Psoas muscle (tissue), 8 donors: ENCODE data around the gene SARM1. TPM values are rescaled to one million over a fixed set of nuclear protein-coding genes. Genes with fewer than 3 reads are reported as not detected.

Experiments
- ATAC-seq, 4 donors: fragments of 200-7000 bp; cut with Tn5 transposase; one replicate each; pipeline ENCODE4 v1.9.1; 2020; ENCODE audit warnings: moderate library complexity in 3 of 4, mild to moderate bottlenecking in 2 of 4
- DNase-seq, 2 donors: peaks; one replicate each; pipeline ENCODE4 v3.0.0-alpha.2; 2020
- H3K27ac ChIP-seq: fragments of 200-600 bp; one replicate; pipeline ENCODE4 v1.8.0; 2022
- H3K27me3 ChIP-seq, 3 donors: fragments of 200-600 bp in 1 of 3; one replicate each; pipeline versions ENCODE4 v1.6.1 to v1.8.0; 2013 to 2022; ENCODE audit warnings: low read length in 2 of 3, mild to moderate bottlenecking in 2 of 3, moderate library complexity in 1 of 3; ENCODE audit not compliant: insufficient read depth in 3 of 3
- H3K36me3 ChIP-seq, 2 donors: fragments of 200-600 bp in 1 of 2; one replicate each; pipeline versions ENCODE4 v1.6.1 to v1.8.0; 2013 to 2022; ENCODE audit warnings: low read depth in 1 of 2, mild to moderate bottlenecking in 1 of 2, moderate library complexity in 1 of 2; ENCODE audit not compliant: insufficient read depth in 1 of 2
- H3K4me1 ChIP-seq: fragments of 200-600 bp; one replicate; pipeline ENCODE4 v1.8.0; 2022
- H3K4me3 ChIP-seq: fragments of 200-600 bp; one replicate; pipeline ENCODE4 v1.8.0; 2022; ENCODE audit warnings: mild to moderate bottlenecking
- H3K9me3 ChIP-seq: fragments of 200-600 bp; one replicate; pipeline ENCODE4 v1.8.0; 2022
- WGBS, 3 donors: extraction: QIAGEN DNeasy Blood & Tissue Kit; methylation state at CpG; one replicate each; pipeline versions ENCODE4 v1.1.6 to v1.1.7; 2013; 5-methylcytosine and 5-hydroxymethylcytosine counted together
- intact Hi-C, 2 donors: fragments of 100-400 bp; cut with DNase I; formaldehyde crosslinking; loops; one replicate each; pipeline versions ENCODE4 v1.11.0 to v1.14.2; 2022
- polyA plus RNA-seq, 3 donors: library from polyadenylated mRNA; stranded (reverse); fragments of 200-250 nt; gene quantifications; one replicate each; pipeline ENCODE4 v1.2.3, GENCODE V29; 2013
- total RNA-seq, 4 donors: library from RNA; stranded (reverse); fragmentation: NEBNext Ultra II Directional in 2 of 4; extraction: Animal tissue kit (Norgen Biotek cat#: 25700) in 2 of 4; gene quantifications; one replicate each; pipeline versions ENCODE4 v1.2.1 to v1.2.4, GENCODE V29; 2021 to 2023
- TF ChIP-seq, protein P1 (sequence below): fragments of 200-600 bp; IDR thresholded peaks from one replicate; pipeline ENCODE4 v1.8.0; 2022; ENCODE audit warnings: antibody characterized with exemption
- donor health status: healthy with polysubstance abuse.
- donor health status: DM: no; HTN: no; CAD: no; lungs with moderate emphysema.
- donor health status: Bipolar disorder and iron deficiency.
- donor health status: healthy.
- donor health status: DM: yes; HTN: yes; CAD: no.
- donor health status: DM: no; HTN: no; CAD: no.
- donor health status: DM: no; HTN: no; CAD: no.
- donor health status: DM: yes; HTN: yes; CAD: no.

Gene SARM1
- total and polyA plus RNA-seq, 7 donors = 0.77 to 2.2 (median 1.8) TPM

DNA sequence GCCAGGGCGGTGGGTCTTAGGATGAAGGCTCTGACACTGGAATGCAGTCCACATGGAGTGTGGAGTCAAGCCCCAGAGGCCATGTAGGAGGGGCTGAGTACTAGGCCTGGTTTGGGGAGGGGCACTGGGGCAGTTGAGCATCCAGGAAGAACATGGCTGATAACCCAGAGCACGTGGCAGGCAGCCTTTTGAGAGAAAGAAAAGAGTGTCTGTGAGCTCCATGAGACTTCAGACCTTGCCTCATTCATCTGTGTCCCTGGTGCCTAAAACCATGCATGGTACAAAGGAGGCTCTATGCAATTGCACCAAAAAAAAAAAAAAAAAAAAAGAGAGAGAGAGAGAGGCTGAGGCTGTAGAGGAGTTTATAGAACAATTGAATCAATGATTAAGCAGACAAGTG is 19.9 kb downstream of the SARM1 start:
- no peak for ATAC-seq
- Histone ChIP-seq H3K27ac (no peak overlapping the region), H3K4me3 (no peak overlapping the region), H3K36me3 (peaks cover 3 to 59% of the 10 kb centered on the region in 2 donors), H3K27me3 (no peaks in the 10 kb centered on the region), H3K9me3 (no peaks in the 10 kb centered on the region), H3K4me1 (no peaks in the 10 kb centered on the region)
- intact Hi-C loops = no loop called here
- TF ChIP-seq, protein P1, sequence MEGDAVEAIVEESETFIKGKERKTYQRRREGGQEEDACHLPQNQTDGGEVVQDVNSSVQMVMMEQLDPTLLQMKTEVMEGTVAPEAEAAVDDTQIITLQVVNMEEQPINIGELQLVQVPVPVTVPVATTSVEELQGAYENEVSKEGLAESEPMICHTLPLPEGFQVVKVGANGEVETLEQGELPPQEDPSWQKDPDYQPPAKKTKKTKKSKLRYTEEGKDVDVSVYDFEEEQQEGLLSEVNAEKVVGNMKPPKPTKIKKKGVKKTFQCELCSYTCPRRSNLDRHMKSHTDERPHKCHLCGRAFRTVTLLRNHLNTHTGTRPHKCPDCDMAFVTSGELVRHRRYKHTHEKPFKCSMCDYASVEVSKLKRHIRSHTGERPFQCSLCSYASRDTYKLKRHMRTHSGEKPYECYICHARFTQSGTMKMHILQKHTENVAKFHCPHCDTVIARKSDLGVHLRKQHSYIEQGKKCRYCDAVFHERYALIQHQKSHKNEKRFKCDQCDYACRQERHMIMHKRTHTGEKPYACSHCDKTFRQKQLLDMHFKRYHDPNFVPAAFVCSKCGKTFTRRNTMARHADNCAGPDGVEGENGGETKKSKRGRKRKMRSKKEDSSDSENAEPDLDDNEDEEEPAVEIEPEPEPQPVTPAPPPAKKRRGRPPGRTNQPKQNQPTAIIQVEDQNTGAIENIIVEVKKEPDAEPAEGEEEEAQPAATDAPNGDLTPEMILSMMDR = no peak
- DNase-seq = no peak
- WGBS, 3 donors = 67 to 83% (median 78%) methylated on average over 2 of the region's 2 CpGs

DNA sequence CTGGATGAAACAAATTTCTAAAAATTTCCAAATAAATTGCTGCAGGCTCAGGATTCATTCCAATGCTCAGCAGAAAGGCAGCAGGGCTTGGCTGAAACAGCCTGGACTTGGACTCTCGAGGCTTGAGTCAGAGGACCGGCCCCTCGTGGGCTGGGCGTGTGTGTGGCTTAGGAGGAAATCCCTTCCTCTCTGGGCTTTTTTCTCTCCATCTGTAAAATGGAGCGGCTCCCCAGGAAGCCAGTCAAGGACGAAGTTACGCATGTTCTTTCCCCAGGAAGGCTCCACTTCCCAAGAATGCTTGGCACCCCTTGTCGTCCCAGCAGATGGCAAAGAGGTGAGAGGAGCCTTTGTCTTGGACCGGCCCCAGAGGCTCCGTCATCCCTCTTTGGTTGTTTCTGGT is 21.0 kb downstream of the SARM1 start:
- H3K4me1 ChIP-seq = no peaks in the 10 kb centered on the region
- DNase-seq (no peak), ATAC-seq (no peak)
- intact Hi-C loops = no loop called here
- TF ChIP-seq, protein P1 = no peak
- H3K27me3 ChIP-seq = no peaks in the 10 kb centered on the region
- H3K36me3 ChIP-seq = peaks cover 3 to 67% of the 10 kb centered on the region in 2 donors
- no peak overlapping the region for H3K4me3 ChIP-seq
- H3K9me3 ChIP-seq = no peaks in the 10 kb centered on the region
- H3K27ac ChIP-seq = no peak overlapping the region
- WGBS, 3 donors = 53 to 68% (median 65%) methylated on average over 10 of the region's 10 CpGs

- intact Hi-C loops = no loop called here
- H3K36me3 ChIP-seq = peaks cover 0 to 69% of the 10 kb centered on the region in 2 donors
- 78 to 86% (median 79%) methylated on average over 7 of the region's 7 CpGs for WGBS, 3 donors
These were observed 23.0 kb downstream of the SARM1 start for GRCh38 chr17:28394337-28395116.

GRCh38 chr17:28395426-28395825 is 23.9 kb downstream of the SARM1 start:
- H3K36me3 ChIP-seq = peaks cover 0 to 68% of the 10 kb centered on the region in 2 donors
- intact Hi-C loops = no loop called here
- H3K4me3 ChIP-seq = no peak overlapping the region
- TF ChIP-seq, protein P1 = no peak
- no peaks in the 10 kb centered on the region for H3K4me1 ChIP-seq
- no peaks in the 10 kb centered on the region for H3K9me3 ChIP-seq
- WGBS, 3 donors = 56 to 88% (median 58%) methylated on average over 2 of the region's 2 CpGs
- DNase-seq = no peak
- ATAC-seq = no peak
- no peaks in the 10 kb centered on the region for H3K27me3 ChIP-seq
- H3K27ac ChIP-seq = no peak overlapping the region

More at GRCh38 chr17:28394337-28395116, 23.0 kb downstream of the SARM1 start:
- H3K9me3 ChIP-seq = no peaks in the 10 kb centered on the region
- ATAC-seq (no peak), DNase-seq (peak in 1 of 2 donors; percentile 19)
- TF ChIP-seq, protein P1 = no peak
- H3K27ac ChIP-seq = no peak overlapping the region
- no peak overlapping the region for H3K4me3 ChIP-seq
- no peaks in the 10 kb centered on the region for H3K4me1 ChIP-seq
- no peaks in the 10 kb centered on the region for H3K27me3 ChIP-seq
